ENCODE results near the gene ZNF740.

The ZNF740 gene

GRCh38 chr12:53147653-53148052 lies 32.9 kb upstream of the ZNF740 start:
- no peak overlapping the region for H3K4me3 ChIP-seq (ENCODE audit: low read depth, low read length)
- DNase-seq (ENCODE audit: low read depth), result no peak
- TF ChIP-seq CTCF (conservative IDR thresholded peaks at IDR 0.05; ENCODE audit: low read depth, low read length), result no peak

- TF ChIP-seq CTCF (conservative IDR thresholded peaks at IDR 0.05; ENCODE audit: low read depth, low read length), result no peak
- DNase-seq (ENCODE audit: low read depth), result no peak
- no peak overlapping the region for H3K4me3 ChIP-seq (ENCODE audit: low read depth, low read length)
Observed at GRCh38 chr12:53151039-53151438, 29.5 kb upstream of the ZNF740 start.

- TF ChIP-seq CTCF (conservative IDR thresholded peaks at IDR 0.05; ENCODE audit: low read depth, low read length), result no peak
- H3K4me3 ChIP-seq (ENCODE audit: low read depth, low read length), result no peak overlapping the region
- DNase-seq (ENCODE audit: low read depth), result no peak
Observed at GRCh38 chr12:53152390-53152789, 28.1 kb upstream of the ZNF740 start.

- TF ChIP-seq CTCF (conservative IDR thresholded peaks at IDR 0.05; ENCODE audit: low read depth, low read length), result peak; percentile 99
- DNase-seq (ENCODE audit: low read depth), result peak; percentile 88
- H3K4me3 ChIP-seq (ENCODE audit: low read depth, low read length), result no peak overlapping the region
Observed at GRCh38 chr12:53159195-53159839, 21.2 kb upstream of the ZNF740 start.

GRCh38 chr12:53160000-53160399 lies 20.5 kb upstream of the ZNF740 start:
- DNase-seq (ENCODE audit: low read depth), result no peak
- H3K4me3 ChIP-seq (ENCODE audit: low read depth, low read length), result no peak overlapping the region
- no peak for TF ChIP-seq CTCF (conservative IDR thresholded peaks at IDR 0.05; ENCODE audit: low read depth, low read length)

DNA sequence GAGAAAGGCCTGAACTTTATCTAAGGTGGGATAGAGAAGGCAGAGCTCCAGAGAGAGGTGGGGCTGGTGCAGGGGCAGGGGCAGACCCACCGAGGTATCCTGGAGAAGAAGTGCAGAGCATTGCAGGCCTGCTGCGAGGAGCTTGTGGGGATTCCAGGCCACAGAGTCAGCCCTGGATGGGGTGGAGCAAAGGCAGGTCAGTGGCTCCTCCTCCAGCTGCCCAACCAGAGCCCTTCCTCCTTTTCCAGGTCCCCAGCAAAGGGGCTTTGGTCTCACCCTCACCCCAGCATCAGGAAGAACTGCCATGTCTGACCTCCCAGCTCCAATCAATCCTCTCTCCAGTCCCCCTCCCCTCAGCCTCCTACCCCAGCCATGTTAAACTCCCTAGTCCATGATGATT lies 19.8 kb upstream of the ZNF740 start:
- no peak overlapping the region for H3K4me3 ChIP-seq (ENCODE audit: low read depth, low read length)
- TF ChIP-seq CTCF (conservative IDR thresholded peaks at IDR 0.05; ENCODE audit: low read depth, low read length), result no peak
- no peak for DNase-seq (ENCODE audit: low read depth)

Measured in choroid plexus epithelial cell (primary cell).